ENCODE measurements around the gene MARCHF9.

MARCHF9 gene

DNA sequence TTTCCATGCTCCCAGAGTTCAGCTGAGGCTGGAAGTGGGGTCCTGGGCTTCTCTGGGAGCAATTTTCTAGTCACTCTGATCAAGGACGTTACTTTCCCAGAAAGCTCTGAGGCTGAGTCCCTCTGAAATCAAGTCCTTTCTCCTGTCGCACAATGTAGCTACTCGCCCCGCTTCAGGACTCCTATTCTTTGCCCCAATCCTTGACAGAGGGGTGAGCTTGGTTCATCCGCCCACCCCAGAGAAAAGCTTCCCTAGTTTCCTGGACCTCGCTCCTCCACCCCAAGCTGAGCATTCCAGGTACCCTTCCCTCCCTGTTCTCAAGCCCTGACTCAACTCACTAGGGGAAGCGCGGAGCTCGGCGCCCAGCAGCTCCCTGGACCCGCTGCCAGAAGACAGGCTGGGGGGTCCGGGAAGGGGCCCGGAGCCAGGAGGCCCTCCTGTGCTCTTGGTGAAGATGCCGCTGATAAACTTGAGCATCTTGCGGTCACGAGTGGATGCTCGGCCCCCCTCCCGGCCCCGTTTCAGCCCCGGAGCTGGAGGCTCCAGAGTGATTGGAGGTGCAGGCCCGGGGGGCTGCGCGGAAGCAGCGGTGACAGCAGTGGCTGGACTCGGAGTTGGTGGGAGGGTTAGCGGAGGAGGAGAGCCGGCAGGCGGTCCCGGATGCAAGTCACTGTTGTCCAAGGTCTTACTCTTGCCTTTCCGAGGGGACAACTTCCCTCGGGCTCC, 18.0 kb upstream of the MARCHF9 start:
- no peaks in the 10 kb centered on the region for H3K27me3 ChIP-seq (replicated peaks; ENCODE audit: control insufficient read depth, insufficient read depth, low read length)
- H3K4me3 ChIP-seq (replicated peaks; ENCODE audit: low read depth, low read length) = no peak overlapping the region
- DNase-seq (ENCODE audit: extremely low read depth, insufficient read length) = no peak
- TF ChIP-seq, protein P1, sequence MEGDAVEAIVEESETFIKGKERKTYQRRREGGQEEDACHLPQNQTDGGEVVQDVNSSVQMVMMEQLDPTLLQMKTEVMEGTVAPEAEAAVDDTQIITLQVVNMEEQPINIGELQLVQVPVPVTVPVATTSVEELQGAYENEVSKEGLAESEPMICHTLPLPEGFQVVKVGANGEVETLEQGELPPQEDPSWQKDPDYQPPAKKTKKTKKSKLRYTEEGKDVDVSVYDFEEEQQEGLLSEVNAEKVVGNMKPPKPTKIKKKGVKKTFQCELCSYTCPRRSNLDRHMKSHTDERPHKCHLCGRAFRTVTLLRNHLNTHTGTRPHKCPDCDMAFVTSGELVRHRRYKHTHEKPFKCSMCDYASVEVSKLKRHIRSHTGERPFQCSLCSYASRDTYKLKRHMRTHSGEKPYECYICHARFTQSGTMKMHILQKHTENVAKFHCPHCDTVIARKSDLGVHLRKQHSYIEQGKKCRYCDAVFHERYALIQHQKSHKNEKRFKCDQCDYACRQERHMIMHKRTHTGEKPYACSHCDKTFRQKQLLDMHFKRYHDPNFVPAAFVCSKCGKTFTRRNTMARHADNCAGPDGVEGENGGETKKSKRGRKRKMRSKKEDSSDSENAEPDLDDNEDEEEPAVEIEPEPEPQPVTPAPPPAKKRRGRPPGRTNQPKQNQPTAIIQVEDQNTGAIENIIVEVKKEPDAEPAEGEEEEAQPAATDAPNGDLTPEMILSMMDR (IDR thresholded peaks at IDR 0.05; ENCODE audit: insufficient read depth, low read length, poor library complexity, severe bottlenecking) = no peak
- peaks cover 14% of the 10 kb centered on the region for H3K36me3 ChIP-seq (ENCODE audit: control insufficient read depth, insufficient read depth, low read length)

DNA sequence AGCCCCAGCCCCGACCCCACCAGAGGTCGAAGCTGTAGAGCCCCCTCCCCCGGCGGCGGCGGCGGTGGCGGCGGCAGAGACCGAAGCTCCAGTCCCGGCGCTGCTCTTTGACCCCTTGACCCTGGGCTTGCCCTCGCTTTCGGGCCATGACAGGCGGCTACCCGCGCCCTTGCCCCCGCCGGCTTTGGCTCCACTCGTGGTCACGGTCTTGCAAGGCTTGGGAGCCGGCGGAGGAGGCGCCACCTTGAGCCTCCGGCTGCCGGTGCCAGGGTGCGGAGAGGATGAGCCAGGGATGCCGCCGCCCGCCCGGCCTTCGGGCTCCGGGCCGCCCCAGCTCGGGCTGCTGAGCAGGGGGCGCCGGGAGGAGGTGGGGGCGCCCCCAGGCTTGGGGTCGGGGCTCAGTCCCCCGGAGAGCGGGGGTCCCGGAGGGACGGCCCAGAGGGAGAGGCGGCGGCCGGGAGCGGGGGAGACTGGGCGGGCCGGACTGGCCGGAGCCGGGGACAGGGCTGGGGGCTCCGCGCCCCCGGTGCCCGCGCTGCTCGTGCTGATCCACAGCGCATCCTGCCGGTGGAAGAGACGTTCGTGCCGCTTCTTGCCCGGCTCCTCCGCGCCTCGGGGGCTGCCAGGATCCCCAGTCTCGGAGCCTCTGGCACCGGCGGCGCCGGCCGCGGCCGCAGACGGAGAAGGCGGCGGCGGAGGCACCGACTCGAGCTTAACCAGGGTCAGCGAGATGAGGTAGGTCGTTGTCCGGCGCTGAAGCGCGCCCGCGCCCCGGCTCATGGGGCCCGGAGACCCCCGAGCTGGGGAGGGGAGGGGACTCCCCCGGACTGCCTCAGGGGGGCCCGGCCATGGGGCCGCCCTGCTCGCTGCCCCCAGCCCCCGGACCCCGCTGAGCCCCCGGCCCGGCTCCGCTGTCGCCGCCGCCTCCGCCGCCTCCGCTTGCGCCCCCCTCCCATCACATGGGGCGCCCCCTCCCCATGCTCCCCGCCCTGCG, 17.1 kb upstream of the MARCHF9 start:
- TF ChIP-seq, protein P1 (IDR thresholded peaks at IDR 0.05; ENCODE audit: insufficient read depth, low read length, poor library complexity, severe bottlenecking) = no peak
- Histone ChIP-seq H3K36me3 (ENCODE audit: control insufficient read depth, insufficient read depth, low read length) (peaks cover 11% of the 10 kb centered on the region), H3K4me3 (replicated peaks; ENCODE audit: low read depth, low read length) (no peak overlapping the region), H3K27me3 (replicated peaks; ENCODE audit: control insufficient read depth, insufficient read depth, low read length) (no peaks in the 10 kb centered on the region)
- DNase-seq (ENCODE audit: extremely low read depth, insufficient read length) = no peak

DNA sequence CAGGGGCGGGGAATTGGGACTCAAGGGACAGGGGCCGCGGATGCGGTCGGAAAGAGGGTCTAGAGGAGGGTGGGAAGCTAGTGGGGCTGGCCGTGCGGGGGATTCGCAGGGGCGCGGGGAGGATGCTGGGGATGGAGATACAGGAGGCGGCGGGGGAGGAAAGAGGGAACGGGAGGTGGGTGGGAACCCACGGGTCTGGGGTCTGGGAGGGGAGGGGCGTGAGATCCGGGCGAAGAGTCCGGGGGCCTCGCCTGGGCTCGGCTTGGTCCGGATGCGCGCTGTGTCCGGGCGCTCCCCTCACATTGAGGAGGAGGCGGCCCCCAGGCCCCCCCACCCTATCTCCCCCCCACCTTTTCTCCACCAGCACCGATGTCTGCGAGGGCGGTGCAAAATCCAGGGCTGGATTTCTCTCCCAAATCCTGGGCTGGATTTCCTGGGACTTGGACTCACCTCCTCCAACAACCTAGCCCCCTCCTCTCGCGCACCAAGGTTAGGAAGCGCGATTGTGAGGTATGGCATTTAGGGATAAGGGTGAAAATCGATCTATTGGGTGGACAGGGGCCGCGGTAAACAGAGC, 16.2 kb upstream of the MARCHF9 start, which contains the start of gene AGAP2:
TSS of gene AGAP2 (minus strand) at position 82 of the 577 bp plus-strand sequence. CDS start 496 bp downstream, outside the sequence.
- Histone ChIP-seq H3K36me3 (ENCODE audit: control insufficient read depth, insufficient read depth, low read length) (peaks cover 6% of the 10 kb centered on the region), H3K27me3 (replicated peaks; ENCODE audit: control insufficient read depth, insufficient read depth, low read length) (no peaks in the 10 kb centered on the region), H3K4me3 (replicated peaks; ENCODE audit: low read depth, low read length) (no peak within 1 kb of the TSS)
- no peak for DNase-seq (ENCODE audit: extremely low read depth, insufficient read length)
- TF ChIP-seq, protein P1 (IDR thresholded peaks at IDR 0.05; ENCODE audit: insufficient read depth, low read length, poor library complexity, severe bottlenecking) = no peak

DNA sequence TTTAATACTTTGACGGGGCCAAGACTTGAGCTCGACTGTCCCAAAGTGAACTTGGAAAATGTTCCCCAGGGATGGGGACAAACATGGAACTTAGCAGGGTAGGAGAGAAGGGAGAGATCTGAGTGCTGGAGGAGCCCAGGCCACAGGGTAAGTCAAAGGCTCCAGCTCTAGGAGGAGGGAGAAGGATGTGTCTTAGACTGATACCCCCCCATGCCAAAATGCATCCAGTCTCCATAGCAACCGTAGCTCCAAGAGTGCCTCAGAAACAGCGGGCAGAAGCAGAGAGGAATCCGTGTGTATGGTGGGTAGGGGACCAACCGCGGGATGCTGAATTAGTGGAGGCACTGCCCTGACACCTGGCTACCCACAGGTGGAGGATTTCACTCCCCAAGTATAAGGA, 15.5 kb upstream of the MARCHF9 start:
- H3K36me3 ChIP-seq (ENCODE audit: control insufficient read depth, insufficient read depth, low read length) = peaks cover 4% of the 10 kb centered on the region

DNA sequence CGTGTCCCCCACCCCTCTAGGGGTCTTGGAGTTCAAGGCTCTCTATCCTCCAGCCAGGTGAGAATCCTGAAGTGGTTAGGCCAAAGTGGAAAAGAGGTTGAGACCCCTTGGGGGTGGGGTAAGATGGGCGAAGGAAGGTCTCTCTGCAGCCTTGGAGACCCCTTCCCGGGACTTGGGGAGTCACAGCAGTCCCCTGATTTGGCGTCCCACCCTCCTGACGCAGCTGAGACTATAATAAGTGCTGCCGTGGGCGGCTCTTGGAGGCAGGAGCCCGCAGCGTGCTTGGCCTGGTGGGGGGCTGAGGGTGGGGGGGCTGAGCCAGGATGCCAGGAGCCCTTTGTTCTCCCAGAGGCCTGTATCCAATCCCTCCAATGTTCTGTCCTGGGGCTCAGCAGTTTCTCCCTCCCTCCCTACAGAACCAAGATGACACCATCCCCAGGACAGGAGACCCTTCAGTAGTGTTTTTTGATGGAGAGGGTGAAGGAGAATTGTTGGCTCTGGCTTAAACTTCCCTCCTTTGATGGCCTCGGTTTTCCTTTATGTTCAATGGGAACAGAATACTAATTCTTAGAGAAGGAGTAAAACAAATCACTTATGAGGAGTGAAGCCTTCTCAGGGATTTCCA, 14.9 kb upstream of the MARCHF9 start:
- Histone ChIP-seq H3K4me3 (replicated peaks; ENCODE audit: low read depth, low read length) (no peak overlapping the region), H3K27me3 (replicated peaks; ENCODE audit: control insufficient read depth, insufficient read depth, low read length) (no peaks in the 10 kb centered on the region), H3K36me3 (ENCODE audit: control insufficient read depth, insufficient read depth, low read length) (peaks cover 4% of the 10 kb centered on the region)
- no peak for DNase-seq (ENCODE audit: extremely low read depth, insufficient read length)
- TF ChIP-seq, protein P1 (IDR thresholded peaks at IDR 0.05; ENCODE audit: insufficient read depth, low read length, poor library complexity, severe bottlenecking) = no peak

More for the DNA sequence above, 15.5 kb upstream of the MARCHF9 start:
- Histone ChIP-seq H3K4me3 (replicated peaks; ENCODE audit: low read depth, low read length) (no peak overlapping the region), H3K27me3 (replicated peaks; ENCODE audit: control insufficient read depth, insufficient read depth, low read length) (no peaks in the 10 kb centered on the region)
- no peak for DNase-seq (ENCODE audit: extremely low read depth, insufficient read length)
- TF ChIP-seq, protein P1 (IDR thresholded peaks at IDR 0.05; ENCODE audit: insufficient read depth, low read length, poor library complexity, severe bottlenecking) = no peak

All from GM06990 (cell line).